Chondrocyte (in vitro differentiated cells): Measurements from ENCODE around the gene RNF40. TPM values are rescaled to one million over a fixed set of nuclear protein-coding genes. Genes with fewer than 3 reads are reported as not detected.

Experiments used
- DNase-seq: peaks from one replicate; pipeline ENCODE4 v3.0.0; 2021; ENCODE audit warnings: mixed read lengths, low spot score
- H3K27ac Mint-ChIP-seq: one replicate; pipeline ENCODE4 v1.8.0; 2021; ENCODE audit warnings: mild to moderate bottlenecking, moderate library complexity, mixed read lengths; ENCODE audit not compliant: unreplicated experiment
- H3K27me3 Mint-ChIP-seq: 2 replicates; pipeline ENCODE4 v1.8.0; 2021; ENCODE audit warnings: low read depth, mixed read lengths
- H3K36me3 Mint-ChIP-seq: 2 replicates; pipeline ENCODE4 v1.8.0; 2021; ENCODE audit warnings: low read depth, mixed read lengths
- H3K4me1 Mint-ChIP-seq: 2 replicates; pipeline ENCODE4 v1.8.0; 2021; ENCODE audit warnings: low read depth, mild to moderate bottlenecking, mixed read lengths
- H3K4me3 Mint-ChIP-seq: one replicate; pipeline ENCODE4 v1.8.0; 2021; ENCODE audit warnings: mild to moderate bottlenecking, moderate library complexity, mixed read lengths; ENCODE audit not compliant: unreplicated experiment
- H3K9me3 Mint-ChIP-seq: 2 replicates; pipeline ENCODE4 v1.8.0; 2021; ENCODE audit warnings: low read depth, mixed read lengths
- CTCF ChIP-seq: fragments of 200-600 bp; sonication (generic); IDR thresholded peaks from 2 replicates; pipeline ENCODE4 v1.5.0; 2021; ENCODE audit warnings: antibody characterized with exemption, mild to moderate bottlenecking, moderate library complexity
- total RNA-seq: library from RNA; stranded (reverse); gene quantifications from 3 replicates; pipeline ENCODE4 v1.2.1, GENCODE V29; 2021

The RNF40 gene
- total RNA-seq, 1 donor from 2014 or later, result 71.1 TPM

- DNase-seq, result peak; percentile 13
- Mint-ChIP-seq H3K27ac (no peak overlapping the region), H3K27me3 (no peaks in the 10 kb centered on the region), H3K4me1 (no peaks in the 10 kb centered on the region), H3K4me3 (no peak overlapping the region), H3K36me3 (peaks cover 46% of the 10 kb centered on the region), H3K9me3 (no peaks in the 10 kb centered on the region)
- TF ChIP-seq CTCF, result no peak
Observed at GRCh38 chr16:30725418-30725792, 36.7 kb upstream of the RNF40 start.

- H3K9me3 Mint-ChIP-seq, result no peaks in the 10 kb centered on the region
- H3K36me3 Mint-ChIP-seq, result peaks cover 34% of the 10 kb centered on the region
- H3K27ac Mint-ChIP-seq, result peak overlapping the region; percentile 5
- no peaks in the 10 kb centered on the region for H3K27me3 Mint-ChIP-seq
- no peak overlapping the region for H3K4me3 Mint-ChIP-seq
- no peak for TF ChIP-seq CTCF
- no peak for DNase-seq
- no peaks in the 10 kb centered on the region for H3K4me1 Mint-ChIP-seq
Observed at GRCh38 chr16:30728321-30728720, 33.8 kb upstream of the RNF40 start.

- H3K27me3 Mint-ChIP-seq, result no peaks in the 10 kb centered on the region
- no peaks in the 10 kb centered on the region for H3K4me1 Mint-ChIP-seq
- peak; percentile 58 for DNase-seq
- peaks cover 32% of the 10 kb centered on the region for H3K36me3 Mint-ChIP-seq
- no peak for TF ChIP-seq CTCF
- no peaks in the 10 kb centered on the region for H3K9me3 Mint-ChIP-seq
- no peak overlapping the region for H3K4me3 Mint-ChIP-seq
- H3K27ac Mint-ChIP-seq, result no peak overlapping the region
Observed at GRCh38 chr16:30728899-30729672, 33.0 kb upstream of the RNF40 start.

GRCh38 chr16:30731411-30731810 is 30.7 kb upstream of the RNF40 start:
- peak; percentile 15 for DNase-seq
- no peak for TF ChIP-seq CTCF
- Mint-ChIP-seq H3K4me1 (no peaks in the 10 kb centered on the region), H3K27me3 (no peaks in the 10 kb centered on the region), H3K9me3 (no peaks in the 10 kb centered on the region), H3K4me3 (no peak overlapping the region), H3K27ac (no peak overlapping the region), H3K36me3 (peaks cover 35% of the 10 kb centered on the region)

GRCh38 chr16:30736995-30737793 is 24.9 kb upstream of the RNF40 start:
- Mint-ChIP-seq H3K4me3 (no peak overlapping the region), H3K4me1 (peaks cover 22% of the 10 kb centered on the region), H3K27me3 (no peaks in the 10 kb centered on the region), H3K27ac (peak overlapping the region; percentile 14), H3K9me3 (no peaks in the 10 kb centered on the region), H3K36me3 (peaks cover 45% of the 10 kb centered on the region)
- peak; percentile 71 for DNase-seq
- no peak for TF ChIP-seq CTCF
